D721Med (cell line): Measurements from ENCODE around the gene IL21R.

Experiments
- DNase-seq: peaks from one replicate; pipeline ENCODE4 v3.0.0; 2011; ENCODE audit warnings: low spot score; ENCODE audit not compliant: insufficient read length
- FAIRE-seq: peaks from 2 replicates; lab custom pipeline; 2011; peaks lifted over from hg19 to GRCh38; lab: Jason Lieb, UNC
- TF ChIP-seq, protein P1 (sequence below): IDR thresholded peaks from 2 replicates; pipeline ENCODE4 v1.5.1; 2012; ENCODE audit warnings: mild to moderate bottlenecking, control low read depth; ENCODE audit not compliant: insufficient read depth; ENCODE audit errors: missing control alignments

IL21R gene

DNA sequence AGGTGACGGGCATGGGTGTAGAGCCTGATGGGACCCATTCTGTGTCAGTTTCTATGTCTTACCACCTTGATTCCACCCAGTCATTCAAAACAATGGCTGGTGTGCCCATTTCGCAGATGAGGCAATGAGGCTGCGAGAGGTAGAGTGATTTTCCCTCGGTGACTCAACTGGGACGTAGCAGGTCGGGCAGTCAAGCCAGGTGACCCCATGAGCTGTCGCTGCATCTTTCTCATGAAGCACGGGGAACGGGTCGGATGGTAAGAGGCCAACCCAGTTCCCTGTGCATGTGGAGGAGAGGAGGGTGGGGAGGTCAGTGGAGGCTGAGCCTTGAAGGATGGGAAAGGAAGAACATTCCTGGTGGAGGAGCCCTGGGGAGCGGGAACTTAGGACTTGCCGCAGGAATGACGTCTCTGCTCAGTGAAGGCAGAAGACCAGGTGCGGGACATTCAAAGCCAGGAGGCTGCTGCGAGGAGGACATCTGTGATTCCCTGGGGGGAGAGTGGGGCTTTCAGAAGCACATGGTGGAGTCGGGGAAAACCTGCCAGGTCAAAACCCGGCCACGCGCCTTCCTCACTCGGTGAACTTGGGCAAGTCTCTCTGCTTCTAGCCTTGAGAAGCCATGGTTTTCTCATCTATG is 1.1 kb downstream of the IL21R start:
- no peak for FAIRE-seq

DNA sequence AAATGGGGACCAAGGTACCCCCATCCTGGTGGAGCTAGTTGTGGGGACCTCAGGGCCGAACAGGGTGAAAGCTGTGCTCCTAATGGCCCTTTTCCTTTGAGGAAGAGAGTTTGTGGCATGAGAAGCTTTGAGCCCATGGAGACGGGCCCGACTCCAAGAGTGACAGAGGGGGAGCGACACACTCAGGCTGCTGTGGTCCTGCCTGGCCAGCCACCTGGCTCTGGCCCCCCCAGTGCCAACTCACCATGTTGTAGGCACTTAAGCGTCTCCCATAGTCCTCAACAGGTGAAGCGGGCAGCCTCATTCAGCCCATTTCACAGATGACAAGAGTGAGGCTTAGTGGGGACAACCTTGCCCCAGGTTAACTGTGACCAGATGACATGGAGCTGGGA is 1.6 kb downstream of the IL21R start:
- no peak for DNase-seq
- TF ChIP-seq, protein P1, sequence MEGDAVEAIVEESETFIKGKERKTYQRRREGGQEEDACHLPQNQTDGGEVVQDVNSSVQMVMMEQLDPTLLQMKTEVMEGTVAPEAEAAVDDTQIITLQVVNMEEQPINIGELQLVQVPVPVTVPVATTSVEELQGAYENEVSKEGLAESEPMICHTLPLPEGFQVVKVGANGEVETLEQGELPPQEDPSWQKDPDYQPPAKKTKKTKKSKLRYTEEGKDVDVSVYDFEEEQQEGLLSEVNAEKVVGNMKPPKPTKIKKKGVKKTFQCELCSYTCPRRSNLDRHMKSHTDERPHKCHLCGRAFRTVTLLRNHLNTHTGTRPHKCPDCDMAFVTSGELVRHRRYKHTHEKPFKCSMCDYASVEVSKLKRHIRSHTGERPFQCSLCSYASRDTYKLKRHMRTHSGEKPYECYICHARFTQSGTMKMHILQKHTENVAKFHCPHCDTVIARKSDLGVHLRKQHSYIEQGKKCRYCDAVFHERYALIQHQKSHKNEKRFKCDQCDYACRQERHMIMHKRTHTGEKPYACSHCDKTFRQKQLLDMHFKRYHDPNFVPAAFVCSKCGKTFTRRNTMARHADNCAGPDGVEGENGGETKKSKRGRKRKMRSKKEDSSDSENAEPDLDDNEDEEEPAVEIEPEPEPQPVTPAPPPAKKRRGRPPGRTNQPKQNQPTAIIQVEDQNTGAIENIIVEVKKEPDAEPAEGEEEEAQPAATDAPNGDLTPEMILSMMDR: no peak
- no peak for FAIRE-seq

More for the DNA sequence above, 1.1 kb downstream of the IL21R start:
- DNase-seq: no peak
- TF ChIP-seq, protein P1: no peak

DNA sequence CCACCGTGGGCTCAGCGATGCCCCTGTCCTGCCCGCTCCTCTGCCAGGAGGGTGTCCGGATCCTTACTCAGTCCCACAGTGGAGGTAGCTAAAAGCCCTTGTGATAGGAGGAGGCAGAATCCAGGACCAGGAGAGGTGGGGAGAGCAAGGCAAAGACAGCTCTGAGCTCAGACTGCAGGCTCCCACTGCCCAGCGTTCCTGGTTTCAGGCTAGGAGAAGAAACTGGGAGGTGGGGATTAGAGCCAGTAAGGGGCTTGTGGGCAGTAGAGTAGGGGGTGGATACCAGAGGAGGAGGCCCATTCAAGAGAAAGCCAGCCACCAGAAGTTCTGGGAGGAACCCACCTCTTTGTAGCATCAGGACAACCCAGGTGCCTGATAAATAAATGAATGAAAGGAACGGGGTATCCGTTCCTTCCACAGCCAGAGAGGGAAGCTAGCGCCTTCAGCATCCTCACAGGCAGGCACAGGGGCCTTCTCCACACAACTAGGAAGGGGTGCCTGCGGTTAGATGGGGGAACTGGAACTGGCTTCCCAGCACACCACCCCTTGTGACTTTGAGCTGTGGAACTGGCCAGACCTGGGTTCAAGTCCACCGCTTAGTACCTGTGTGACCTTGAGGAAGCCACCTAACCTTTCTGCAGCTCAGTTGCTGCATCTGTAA is 2.3 kb downstream of the IL21R start:
- TF ChIP-seq, protein P1: no peak
- DNase-seq (no peak), FAIRE-seq (no peak)

DNA sequence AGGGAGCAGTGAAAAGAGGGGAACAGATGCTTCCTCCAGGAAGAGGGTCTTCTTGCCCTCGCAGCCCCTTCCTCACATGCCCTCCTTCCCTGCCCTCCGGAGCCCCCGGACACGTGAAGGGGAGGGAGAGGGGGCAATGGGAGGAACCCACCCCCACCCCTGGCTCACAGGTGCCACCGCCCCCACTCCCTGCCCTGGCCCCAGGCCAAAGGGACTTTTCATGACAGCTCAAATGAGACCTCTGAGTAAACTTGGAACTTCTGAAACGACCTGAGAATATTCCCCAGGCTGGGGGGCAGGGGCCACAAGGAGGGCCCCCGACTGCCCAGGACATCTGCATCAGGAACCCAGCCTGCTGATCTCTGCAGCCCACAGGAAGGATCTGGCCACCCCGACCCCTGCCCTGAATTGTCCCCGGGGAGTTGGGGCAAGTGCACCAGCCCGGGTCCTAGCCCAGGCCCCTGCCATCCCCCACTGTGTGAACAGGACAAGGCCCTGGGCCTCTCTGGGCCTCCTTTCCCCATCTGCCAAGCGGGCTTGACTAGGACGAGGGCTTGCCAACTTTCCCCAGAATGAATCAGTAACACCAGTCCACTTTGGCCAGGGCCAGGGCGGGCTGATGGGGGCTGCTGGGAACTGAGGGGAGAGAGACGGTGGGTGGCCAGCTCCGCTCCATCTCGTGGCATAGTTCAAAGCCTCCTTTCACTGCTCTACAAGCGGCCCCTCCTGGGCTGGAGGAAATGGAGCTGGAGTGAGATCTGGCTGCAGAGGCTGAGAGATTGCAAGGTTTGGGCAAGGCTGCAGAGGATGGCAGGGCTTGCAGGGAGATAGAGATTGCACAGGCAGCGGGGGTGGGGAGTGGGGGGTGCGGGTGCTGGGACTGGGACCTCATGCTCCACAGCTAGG is 3.8 kb downstream of the IL21R start:
- DNase-seq: no peak
- FAIRE-seq: no peak
- TF ChIP-seq, protein P1: no peak

DNA sequence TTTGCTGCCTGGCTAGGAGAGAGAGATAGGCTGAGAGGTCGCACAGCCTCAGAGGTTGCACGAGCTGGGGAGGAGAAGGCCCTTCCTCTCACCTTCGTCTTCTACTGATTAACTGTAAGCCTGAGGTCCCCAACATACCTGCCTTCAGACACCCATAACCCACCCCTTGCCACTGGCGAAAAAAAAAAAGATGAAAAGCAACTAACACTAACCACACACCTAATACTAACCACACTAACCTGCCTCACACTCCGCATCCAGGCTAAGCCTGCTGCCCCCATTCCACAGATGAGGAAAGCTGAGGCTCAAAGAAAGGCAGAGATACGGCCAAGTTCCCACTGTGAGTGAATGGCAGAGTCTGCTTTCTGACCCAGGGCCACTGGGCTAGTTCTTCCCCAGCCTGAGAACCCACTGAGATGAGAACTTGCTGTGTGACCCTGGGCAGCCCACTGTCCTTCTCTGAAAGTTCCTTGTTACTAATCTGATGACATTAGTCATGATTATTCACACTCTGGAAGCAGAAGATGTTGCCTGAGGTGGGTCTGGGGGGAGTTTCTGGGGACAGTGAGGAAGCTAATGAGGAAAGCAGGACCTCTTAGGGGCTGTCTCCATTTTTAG is 4.6 kb downstream of the IL21R start:
- DNase-seq: no peak
- no peak for FAIRE-seq
- TF ChIP-seq, protein P1: no peak

DNA sequence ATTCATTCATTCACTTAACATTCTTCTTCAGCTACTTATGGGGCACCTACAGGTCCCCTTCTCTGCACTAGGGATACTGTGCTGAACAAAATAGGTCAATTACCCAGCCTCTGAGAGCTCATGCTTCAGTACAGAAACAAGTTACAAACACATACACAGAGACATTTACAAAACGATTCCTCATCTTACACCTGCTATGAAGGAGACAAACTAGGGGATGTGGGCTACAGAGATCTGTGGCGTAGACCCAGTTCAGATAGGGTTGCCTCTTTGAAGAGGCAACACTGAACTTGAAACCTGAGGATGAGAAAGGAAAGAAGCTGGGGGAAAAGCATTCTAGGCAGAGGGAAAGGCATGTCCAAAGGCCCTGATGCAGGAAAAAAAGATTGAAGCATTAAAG is 5.2 kb downstream of the IL21R start:
- FAIRE-seq (no peak), DNase-seq (no peak)
- TF ChIP-seq, protein P1: no peak
